Right lobe of liver (tissue), 4 donors: ENCODE data around the gene P4HTM.

ENCODE experiments used
- POLR2A ChIP-seq: fragments of 450-650 bp; IDR thresholded peaks from one replicate; pipeline ENCODE4 v1.6.1; 2017; ENCODE audit warnings: antibody characterized with exemption, mild to moderate bottlenecking
- TF ChIP-seq, protein P1 (sequence below), 4 donors: fragments of 200-600 bp in 3 of 4; fragments of 450-650 bp in 1 of 4; IDR thresholded peaks; one replicate each; pipeline versions ENCODE4 v1.5.1 to v1.8.0; 2016 to 2022; ENCODE audit warnings: antibody characterized with exemption in 4 of 4, mild to moderate bottlenecking in 2 of 4
- donor health status: DM: no; HTN: no; CAD: no.
- donor health status: DM: no; HTN: no; CAD: no.
- donor health status: DM: no; HTN: yes; CAD: no.

DNA sequence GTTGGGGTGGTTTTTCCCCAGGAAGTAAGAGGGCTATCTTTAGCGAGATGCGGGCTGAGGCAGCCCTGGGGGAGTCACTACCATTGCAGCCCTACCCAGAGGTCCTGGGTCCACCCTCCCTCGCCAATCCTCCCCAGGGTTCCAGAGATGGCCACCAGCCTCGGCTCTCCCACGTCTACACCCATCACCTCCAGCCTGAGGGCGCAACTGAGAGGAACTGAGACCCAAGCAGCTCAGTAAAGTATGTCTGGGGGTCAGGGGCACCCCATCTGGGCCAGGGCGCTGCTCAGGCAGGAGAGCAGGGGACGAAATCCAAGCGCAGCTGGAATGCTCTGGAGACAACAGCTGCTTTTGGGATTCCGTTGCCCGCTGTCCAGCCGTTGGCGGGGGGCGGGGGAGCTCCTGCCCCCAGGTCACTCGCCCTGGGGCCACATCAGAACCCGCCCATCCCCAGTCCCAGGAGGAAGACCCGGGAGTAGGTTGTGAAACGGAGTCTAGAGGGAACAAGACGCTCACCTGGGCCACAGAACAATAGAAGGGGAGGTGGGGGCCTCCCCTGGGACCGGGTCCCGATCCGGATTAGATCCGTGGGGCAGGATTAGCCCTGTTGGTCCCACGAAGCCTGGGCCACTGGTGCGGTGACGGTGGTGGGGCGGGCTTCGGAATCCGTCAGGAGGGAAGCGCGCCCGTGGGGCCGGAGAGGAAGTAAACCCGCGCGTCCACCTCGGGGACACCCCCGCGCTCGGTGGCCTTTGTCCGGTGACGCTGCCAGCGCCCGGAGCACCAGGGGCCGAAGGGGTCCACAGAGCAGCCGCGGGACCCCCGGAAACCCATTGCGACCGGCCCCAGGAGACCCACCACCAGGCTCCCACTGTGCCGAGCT lies 30.5 kb downstream of the P4HTM start:
- TF ChIP-seq, protein P1, sequence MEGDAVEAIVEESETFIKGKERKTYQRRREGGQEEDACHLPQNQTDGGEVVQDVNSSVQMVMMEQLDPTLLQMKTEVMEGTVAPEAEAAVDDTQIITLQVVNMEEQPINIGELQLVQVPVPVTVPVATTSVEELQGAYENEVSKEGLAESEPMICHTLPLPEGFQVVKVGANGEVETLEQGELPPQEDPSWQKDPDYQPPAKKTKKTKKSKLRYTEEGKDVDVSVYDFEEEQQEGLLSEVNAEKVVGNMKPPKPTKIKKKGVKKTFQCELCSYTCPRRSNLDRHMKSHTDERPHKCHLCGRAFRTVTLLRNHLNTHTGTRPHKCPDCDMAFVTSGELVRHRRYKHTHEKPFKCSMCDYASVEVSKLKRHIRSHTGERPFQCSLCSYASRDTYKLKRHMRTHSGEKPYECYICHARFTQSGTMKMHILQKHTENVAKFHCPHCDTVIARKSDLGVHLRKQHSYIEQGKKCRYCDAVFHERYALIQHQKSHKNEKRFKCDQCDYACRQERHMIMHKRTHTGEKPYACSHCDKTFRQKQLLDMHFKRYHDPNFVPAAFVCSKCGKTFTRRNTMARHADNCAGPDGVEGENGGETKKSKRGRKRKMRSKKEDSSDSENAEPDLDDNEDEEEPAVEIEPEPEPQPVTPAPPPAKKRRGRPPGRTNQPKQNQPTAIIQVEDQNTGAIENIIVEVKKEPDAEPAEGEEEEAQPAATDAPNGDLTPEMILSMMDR (IDR thresholded peaks at IDR 0.05) = no peak
- TF ChIP-seq POLR2A = no peak
